Astrocyte (in vitro differentiated cells and primary cell): ENCODE measurements around the gene EPOP. TPM values are rescaled to one million over a fixed set of nuclear protein-coding genes. Genes with fewer than 3 reads are reported as not detected.
A peak's percentile ranks its signal among the peaks of the same experiment; 100 is the strongest.

Experiments
- DNase-seq: peaks from one replicate; pipeline ENCODE4 v3.0.0-alpha.2; 2010; ENCODE audit warnings: low read depth
- FAIRE-seq: peaks from 2 replicates; lab custom pipeline; 2011; peaks lifted over from hg19 to GRCh38; lab: Jason Lieb, UNC
- H2AFZ ChIP-seq: 2 replicates; pipeline ENCODE4 v1.6.0; 2012; ENCODE audit warnings: low read depth, low read length, inconsistent platforms
- H3K27ac ChIP-seq: 2 replicates; pipeline ENCODE4 v1.5.1; 2011; ENCODE audit warnings: low read depth, low read length, inconsistent platforms
- H3K27me3 ChIP-seq: 2 replicates; pipeline ENCODE4 v1.6.0; 2011; ENCODE audit warnings: low read length, inconsistent platforms; ENCODE audit not compliant: insufficient read depth
- H3K36me3 ChIP-seq: 2 replicates; pipeline ENCODE4 v1.5.1; 2011; ENCODE audit warnings: low read length, inconsistent platforms; ENCODE audit not compliant: insufficient read depth
- H3K4me1 ChIP-seq: 2 replicates; pipeline ENCODE4 v1.5.1; 2011; ENCODE audit warnings: low read length, inconsistent platforms; ENCODE audit not compliant: insufficient read depth
- H3K4me2 ChIP-seq: 2 replicates; pipeline ENCODE4 v1.6.0; 2012; ENCODE audit warnings: low read length, inconsistent platforms
- H3K4me3 ChIP-seq: 2 replicates; pipeline ENCODE4 v1.5.1; 2011; ENCODE audit warnings: low read depth, mild to moderate bottlenecking, low read length, inconsistent platforms; ENCODE audit not compliant: insufficient read depth
- H3K79me2 ChIP-seq: 2 replicates; pipeline ENCODE4 v1.6.0; 2012; ENCODE audit warnings: mild to moderate bottlenecking, low read length, inconsistent platforms; ENCODE audit not compliant: insufficient read depth
- H3K9ac ChIP-seq: 2 replicates; pipeline ENCODE4 v1.6.0; 2012; ENCODE audit warnings: mild to moderate bottlenecking, low read length, inconsistent platforms
- H3K9me3 ChIP-seq: 2 replicates; pipeline ENCODE4 v1.5.1; 2012; ENCODE audit warnings: low read depth, mild to moderate bottlenecking, low read length, inconsistent platforms; ENCODE audit not compliant: insufficient read depth
- H4K20me1 ChIP-seq: 2 replicates; pipeline ENCODE4 v1.6.0; 2012; ENCODE audit warnings: low read length, inconsistent platforms; ENCODE audit not compliant: insufficient read depth
- H3K27ac Mint-ChIP-seq: one replicate; pipeline ENCODE4 v1.8.0; 2021; ENCODE audit warnings: mild to moderate bottlenecking, mixed read lengths; ENCODE audit not compliant: unreplicated experiment
- H3K27me3 Mint-ChIP-seq: one replicate; pipeline ENCODE4 v1.8.0; 2021; ENCODE audit warnings: low read depth, mixed read lengths; ENCODE audit not compliant: unreplicated experiment
- H3K36me3 Mint-ChIP-seq: one replicate; pipeline ENCODE4 v1.8.0; 2021; ENCODE audit warnings: low read depth, mixed read lengths; ENCODE audit not compliant: unreplicated experiment
- H3K4me1 Mint-ChIP-seq: one replicate; pipeline ENCODE4 v1.8.0; 2021; ENCODE audit warnings: low read depth, mixed read lengths; ENCODE audit not compliant: unreplicated experiment
- H3K4me3 Mint-ChIP-seq: one replicate; pipeline ENCODE4 v1.8.0; 2021; ENCODE audit warnings: mild to moderate bottlenecking, moderate library complexity, mixed read lengths; ENCODE audit not compliant: unreplicated experiment
- H3K9me3 Mint-ChIP-seq: one replicate; pipeline ENCODE4 v1.8.0; 2021; ENCODE audit warnings: mild to moderate bottlenecking, mixed read lengths; ENCODE audit not compliant: unreplicated experiment
- EZH2 ChIP-seq: IDR thresholded peaks from 2 replicates; pipeline ENCODE4 v1.6.1; 2012; ENCODE audit warnings: mild to moderate bottlenecking, low read length, inconsistent platforms; ENCODE audit not compliant: insufficient read depth
- total RNA-seq: library from RNA; stranded (reverse); gene quantifications from 2 replicates; pipeline ENCODE4 v1.2.1, GENCODE V29; 2021
- TF ChIP-seq, protein P1 (sequence below): IDR thresholded peaks from 2 replicates; pipeline ENCODE4 v1.5.1; 2011; ENCODE audit warnings: low read depth, mild to moderate bottlenecking, inconsistent platforms, low read length, moderate library complexity; ENCODE audit not compliant: insufficient read depth

Gene EPOP
- total RNA-seq, 1 donor from 2014 or later, result 4.1 TPM

DNA sequence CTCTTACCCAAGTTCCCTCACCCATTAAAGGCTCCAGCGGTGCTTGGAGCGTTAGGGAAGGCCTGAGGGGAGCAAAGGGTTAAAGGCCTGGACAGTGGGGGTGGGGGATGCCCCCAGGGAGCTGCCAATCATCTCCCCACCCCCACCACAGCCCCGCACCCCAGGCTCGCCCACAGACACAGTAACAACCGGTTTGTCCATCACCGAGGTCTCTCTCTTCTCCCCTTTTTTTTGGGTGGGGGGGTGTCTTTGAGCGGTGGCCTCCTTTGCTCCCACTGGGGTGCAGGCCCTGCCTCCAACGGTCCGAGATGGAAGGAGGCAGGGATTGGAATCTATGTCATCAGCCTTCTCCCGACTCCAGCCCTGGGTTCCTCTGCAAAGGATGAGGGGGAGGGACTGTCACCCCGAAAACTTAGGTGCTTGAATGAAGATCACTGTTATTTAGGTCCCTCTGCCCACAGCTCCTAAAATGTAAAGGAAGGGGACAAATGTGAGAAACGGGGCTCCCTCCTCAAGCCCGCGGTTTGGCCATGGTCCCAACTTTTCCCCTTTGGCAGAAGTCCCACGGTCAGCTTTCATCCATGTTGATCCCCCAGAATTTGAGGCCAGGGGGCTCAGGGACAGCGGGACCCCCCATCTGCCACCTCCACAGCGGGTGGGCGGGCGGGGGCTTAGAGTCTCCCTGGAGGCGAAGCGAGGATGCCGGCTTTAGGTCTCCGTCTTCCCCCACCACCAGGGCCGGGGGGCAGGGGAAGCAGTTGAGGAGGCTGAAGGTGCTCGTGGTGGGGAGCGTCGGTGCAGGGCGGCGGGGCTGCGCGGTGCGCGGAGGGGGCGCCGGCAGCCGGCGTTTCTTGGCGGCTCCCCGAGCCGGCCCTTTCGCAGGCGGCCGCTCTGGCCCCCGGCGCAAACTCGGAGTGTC, 1.7 kb downstream of the EPOP start:
- TF ChIP-seq EZH2, result peak; percentile 61
- TF ChIP-seq, protein P1, sequence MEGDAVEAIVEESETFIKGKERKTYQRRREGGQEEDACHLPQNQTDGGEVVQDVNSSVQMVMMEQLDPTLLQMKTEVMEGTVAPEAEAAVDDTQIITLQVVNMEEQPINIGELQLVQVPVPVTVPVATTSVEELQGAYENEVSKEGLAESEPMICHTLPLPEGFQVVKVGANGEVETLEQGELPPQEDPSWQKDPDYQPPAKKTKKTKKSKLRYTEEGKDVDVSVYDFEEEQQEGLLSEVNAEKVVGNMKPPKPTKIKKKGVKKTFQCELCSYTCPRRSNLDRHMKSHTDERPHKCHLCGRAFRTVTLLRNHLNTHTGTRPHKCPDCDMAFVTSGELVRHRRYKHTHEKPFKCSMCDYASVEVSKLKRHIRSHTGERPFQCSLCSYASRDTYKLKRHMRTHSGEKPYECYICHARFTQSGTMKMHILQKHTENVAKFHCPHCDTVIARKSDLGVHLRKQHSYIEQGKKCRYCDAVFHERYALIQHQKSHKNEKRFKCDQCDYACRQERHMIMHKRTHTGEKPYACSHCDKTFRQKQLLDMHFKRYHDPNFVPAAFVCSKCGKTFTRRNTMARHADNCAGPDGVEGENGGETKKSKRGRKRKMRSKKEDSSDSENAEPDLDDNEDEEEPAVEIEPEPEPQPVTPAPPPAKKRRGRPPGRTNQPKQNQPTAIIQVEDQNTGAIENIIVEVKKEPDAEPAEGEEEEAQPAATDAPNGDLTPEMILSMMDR, result no peak
- Histone ChIP-seq H3K4me2 (peak overlapping the region; percentile 83), H3K27ac (no peak overlapping the region), H3K27me3 (peaks cover 73% of the 10 kb centered on the region), H3K9ac (no peak overlapping the region), H4K20me1 (peaks cover 15% of the 10 kb centered on the region), H3K9me3 (no peaks in the 10 kb centered on the region), H3K79me2 (no peaks in the 10 kb centered on the region), H3K4me3 (no peak overlapping the region), H2AFZ (no peak overlapping the region), H3K4me1 (peaks cover 9% of the 10 kb centered on the region), H3K36me3 (no peaks in the 10 kb centered on the region)
- Mint-ChIP-seq H3K9me3 (no peaks in the 10 kb centered on the region), H3K4me1 (peaks cover 8% of the 10 kb centered on the region), H3K27ac (peak overlapping the region; percentile 77), H3K27me3 (peaks cover 58% of the 10 kb centered on the region), H3K36me3 (no peaks in the 10 kb centered on the region), H3K4me3 (no peak overlapping the region)
- no peak for DNase-seq
- no peak for FAIRE-seq

DNA sequence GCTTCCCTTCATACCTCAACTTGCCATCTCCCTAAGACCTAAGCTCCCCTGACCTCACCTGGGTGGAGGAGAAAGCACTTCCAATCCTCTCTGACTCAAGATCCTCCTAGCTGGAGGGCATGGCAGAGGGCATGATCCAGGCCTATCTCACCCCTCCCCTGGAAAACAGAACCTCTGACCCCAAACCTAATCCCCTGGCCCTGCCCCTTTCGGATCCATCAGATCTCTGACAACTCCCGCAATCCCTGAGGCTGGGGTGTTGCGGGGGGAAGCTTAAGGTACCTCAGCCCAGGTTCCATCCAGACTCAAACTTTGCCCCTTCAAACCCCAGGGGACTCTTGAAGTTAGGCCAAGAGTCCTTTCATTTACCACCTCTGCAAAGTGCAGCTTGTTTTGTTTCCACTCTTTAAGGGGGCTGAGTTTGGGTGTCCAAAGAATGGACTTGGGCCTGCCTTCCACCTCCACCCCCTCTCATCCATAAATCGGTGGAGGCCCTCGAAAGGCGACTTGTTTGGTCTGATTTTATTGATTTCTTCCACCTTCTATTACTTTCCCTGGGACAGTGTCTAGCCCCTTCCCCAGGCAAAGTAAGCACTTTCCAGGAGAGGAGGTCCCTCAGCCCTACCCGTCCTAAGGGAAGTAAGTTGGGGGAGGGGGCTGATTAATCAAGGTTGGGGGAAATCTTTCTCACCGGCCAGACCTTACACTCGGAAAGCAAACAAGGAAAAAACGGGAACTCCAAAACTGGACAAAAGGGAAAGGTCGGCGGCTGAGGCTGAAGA, 2.6 kb downstream of the EPOP start:
- DNase-seq (no peak), FAIRE-seq (no peak)
- H3K9me3 Mint-ChIP-seq, result no peaks in the 10 kb centered on the region
- no peaks in the 10 kb centered on the region for H3K36me3 ChIP-seq
- H3K9me3 ChIP-seq, result no peaks in the 10 kb centered on the region
- no peak overlapping the region for H3K4me2 ChIP-seq
- peaks cover 7% of the 10 kb centered on the region for H3K4me1 ChIP-seq
- peaks cover 8% of the 10 kb centered on the region for H3K4me1 Mint-ChIP-seq
- H4K20me1 ChIP-seq, result peaks cover 15% of the 10 kb centered on the region
- no peak overlapping the region for H3K9ac ChIP-seq
- peak overlapping the region; percentile 77 for H3K27ac Mint-ChIP-seq
- no peaks in the 10 kb centered on the region for H3K36me3 Mint-ChIP-seq
- TF ChIP-seq EZH2, result no peak
- TF ChIP-seq, protein P1, result no peak
- H3K79me2 ChIP-seq, result no peaks in the 10 kb centered on the region
- peak overlapping the region; percentile 12 for H3K4me3 Mint-ChIP-seq
- H2AFZ ChIP-seq, result no peak overlapping the region
- H3K27me3 Mint-ChIP-seq, result peaks cover 64% of the 10 kb centered on the region
- no peak overlapping the region for H3K27ac ChIP-seq
- H3K4me3 ChIP-seq, result no peak overlapping the region
- peaks cover 73% of the 10 kb centered on the region for H3K27me3 ChIP-seq
